Stimulated activated CD8-positive, alpha-beta memory T cell treated with anti-CD3 and anti-CD28 coated beads, Interleukin-12 subunit alpha, Interleukin-12 subunit beta, amount 100 ng/mL, for 24 hours (primary cell): Measurements from ENCODE around the gene SUPT16H.
"Not testable (repeated sequence)": the region's sequence is repeated elsewhere in the genome, so short reads cannot be mapped to it uniquely, and the experiment has no call there.

Experiments
- DNase-seq: peaks from one replicate; pipeline ENCODE4 v3.0.0-alpha.2; 2020; ENCODE audit errors: extremely low read depth

Gene SUPT16H

GRCh38 chr14:21383848-21384493 is at the start of gene SUPT16H:
TSS of gene SUPT16H (minus strand) at chr14:21384019. CDS start at chr14:21383927, 92 bp downstream.
- DNase-seq = peak; percentile 84

GRCh38 chr14:21431126-21431525 is 47.3 kb upstream of the SUPT16H start:
- DNase-seq = no peak

GRCh38 chr14:21428930-21429329 is 45.1 kb upstream of the SUPT16H start:
- DNase-seq = no peak

GRCh38 chr14:21426692-21427091 is 42.9 kb upstream of the SUPT16H start:
- no peak for DNase-seq

- no peak for DNase-seq
These were observed 35.7 kb upstream of the SUPT16H start for GRCh38 chr14:21419528-21419927.

GRCh38 chr14:21415329-21415728 is 31.5 kb upstream of the SUPT16H start:
- DNase-seq = no peak

GRCh38 chr14:21414137-21414631 is 30.4 kb upstream of the SUPT16H start:
- no peak for DNase-seq

GRCh38 chr14:21408147-21408546 is 24.3 kb upstream of the SUPT16H start:
- no peak for DNase-seq

GRCh38 chr14:21406213-21406612 is 22.4 kb upstream of the SUPT16H start:
- DNase-seq = no peak

GRCh38 chr14:21405097-21405496 is 21.3 kb upstream of the SUPT16H start:
- DNase-seq = no peak

- no peak for DNase-seq
These were observed 15.6 kb upstream of the SUPT16H start for GRCh38 chr14:21399311-21399870.

- DNase-seq = no peak
These were observed 15.1 kb upstream of the SUPT16H start for GRCh38 chr14:21398901-21399300.

GRCh38 chr14:21395450-21395849 is 11.6 kb upstream of the SUPT16H start:
- DNase-seq = no peak

GRCh38 chr14:21385188-21385904 is 1.5 kb upstream of the SUPT16H start:
- DNase-seq = no peak

GRCh38 chr14:21384494-21384851 is 654 bp upstream of the SUPT16H start:
- peak; percentile 2 for DNase-seq

GRCh38 chr14:21382886-21383847 is 652 bp downstream of the SUPT16H start:
- peak; percentile 14 for DNase-seq

GRCh38 chr14:21382095-21382494 is 1.7 kb downstream of the SUPT16H start:
- no peak for DNase-seq

GRCh38 chr14:21379338-21379737 is 4.5 kb downstream of the SUPT16H start:
- DNase-seq = no peak

GRCh38 chr14:21373980-21374379 is 9.8 kb downstream of the SUPT16H start:
- no peak for DNase-seq

- not testable (repeated sequence) for DNase-seq
These were observed 11.0 kb downstream of the SUPT16H start for GRCh38 chr14:21372814-21373213.

GRCh38 chr14:21369949-21370679 is 13.7 kb downstream of the SUPT16H start:
- DNase-seq = no peak
